ENCODE data around the gene HDAC4.

The HDAC4 gene

GRCh38 chr2:239208465-239209180, 192.2 kb downstream of the HDAC4 start:
- TF ChIP-seq CTCF (IDR thresholded peaks at IDR 0.05; ENCODE audit: extremely low read depth, insufficient read depth, missing control alignments) = no peak
- DNase-seq (ENCODE audit: low spot score) = no peak
- in situ Hi-C loops (cut with MboI; ENCODE audit: low pct_unique_long_range_greater_than_20kb, low sequenced_read_pairs, unreplicated experiment) = no loop called here

GRCh38 chr2:239206851-239207250, 194.0 kb downstream of the HDAC4 start:
- TF ChIP-seq CTCF (IDR thresholded peaks at IDR 0.05; ENCODE audit: extremely low read depth, insufficient read depth, missing control alignments) = no peak
- in situ Hi-C loops (cut with MboI; ENCODE audit: low pct_unique_long_range_greater_than_20kb, low sequenced_read_pairs, unreplicated experiment) = no loop called here
- no peak for DNase-seq (ENCODE audit: low spot score)

GRCh38 chr2:239206042-239206441, 194.8 kb downstream of the HDAC4 start:
- DNase-seq (ENCODE audit: low spot score) = no peak
- in situ Hi-C loops (cut with MboI; ENCODE audit: low pct_unique_long_range_greater_than_20kb, low sequenced_read_pairs, unreplicated experiment) = no loop called here
- no peak for TF ChIP-seq CTCF (IDR thresholded peaks at IDR 0.05; ENCODE audit: extremely low read depth, insufficient read depth, missing control alignments)

- in situ Hi-C loops (cut with MboI; ENCODE audit: low pct_unique_long_range_greater_than_20kb, low sequenced_read_pairs, unreplicated experiment) = no loop called here
Observed at GRCh38 chr2:239204876-239205468, 195.8 kb downstream of the HDAC4 start.

GRCh38 chr2:239204136-239204875, 196.5 kb downstream of the HDAC4 start:
- TF ChIP-seq CTCF (IDR thresholded peaks at IDR 0.05; ENCODE audit: extremely low read depth, insufficient read depth, missing control alignments) = no peak
- no peak for DNase-seq (ENCODE audit: low spot score)
- in situ Hi-C loops (cut with MboI; ENCODE audit: low pct_unique_long_range_greater_than_20kb, low sequenced_read_pairs, unreplicated experiment) = no loop called here

More at GRCh38 chr2:239204876-239205468, 195.8 kb downstream of the HDAC4 start:
- no peak for DNase-seq (ENCODE audit: low spot score)
- no peak for TF ChIP-seq CTCF (IDR thresholded peaks at IDR 0.05; ENCODE audit: extremely low read depth, insufficient read depth, missing control alignments)

- in situ Hi-C loops (cut with MboI; ENCODE audit: low pct_unique_long_range_greater_than_20kb, low sequenced_read_pairs, unreplicated experiment) = no loop called here
- no peak for DNase-seq (ENCODE audit: low spot score)
- TF ChIP-seq CTCF (IDR thresholded peaks at IDR 0.05; ENCODE audit: extremely low read depth, insufficient read depth, missing control alignments) = no peak
Observed at GRCh38 chr2:239203443-239204135, 197.2 kb downstream of the HDAC4 start.

Data from GM13977 (cell line).